Measurements from ENCODE around the gene KPNB1. TPM values are rescaled to one million over a fixed set of nuclear protein-coding genes. Genes with fewer than 3 reads are reported as not detected.

KPNB1 gene
- total RNA-seq, 1 donor from 2014 or later, result 298 TPM

DNA sequence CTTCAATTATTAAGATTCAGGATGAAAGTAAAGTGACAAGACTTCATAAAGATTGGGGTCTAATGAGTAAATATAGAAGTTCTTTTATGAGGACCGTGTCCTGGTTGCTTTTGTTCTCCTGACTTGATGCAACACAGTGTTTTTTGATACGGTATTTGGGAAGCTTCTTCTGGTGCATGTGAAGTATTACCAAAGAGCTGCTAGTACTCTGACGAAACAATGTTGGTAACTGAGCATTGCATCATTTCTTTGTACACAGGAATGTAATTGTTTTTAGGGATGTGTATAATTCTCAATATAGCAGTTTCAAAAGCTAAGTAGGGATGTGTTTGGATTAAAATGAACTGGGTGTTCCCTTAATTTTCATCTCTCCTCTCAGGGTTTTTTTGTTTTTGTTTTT lies 15.9 kb downstream of the KPNB1 start:
- peak overlapping the region; percentile 18 for H3K27ac Mint-ChIP-seq (ENCODE audit: unreplicated experiment)
- peaks cover 38% of the 10 kb centered on the region for H3K36me3 Mint-ChIP-seq (ENCODE audit: low read depth)
- TF ChIP-seq, protein P1, sequence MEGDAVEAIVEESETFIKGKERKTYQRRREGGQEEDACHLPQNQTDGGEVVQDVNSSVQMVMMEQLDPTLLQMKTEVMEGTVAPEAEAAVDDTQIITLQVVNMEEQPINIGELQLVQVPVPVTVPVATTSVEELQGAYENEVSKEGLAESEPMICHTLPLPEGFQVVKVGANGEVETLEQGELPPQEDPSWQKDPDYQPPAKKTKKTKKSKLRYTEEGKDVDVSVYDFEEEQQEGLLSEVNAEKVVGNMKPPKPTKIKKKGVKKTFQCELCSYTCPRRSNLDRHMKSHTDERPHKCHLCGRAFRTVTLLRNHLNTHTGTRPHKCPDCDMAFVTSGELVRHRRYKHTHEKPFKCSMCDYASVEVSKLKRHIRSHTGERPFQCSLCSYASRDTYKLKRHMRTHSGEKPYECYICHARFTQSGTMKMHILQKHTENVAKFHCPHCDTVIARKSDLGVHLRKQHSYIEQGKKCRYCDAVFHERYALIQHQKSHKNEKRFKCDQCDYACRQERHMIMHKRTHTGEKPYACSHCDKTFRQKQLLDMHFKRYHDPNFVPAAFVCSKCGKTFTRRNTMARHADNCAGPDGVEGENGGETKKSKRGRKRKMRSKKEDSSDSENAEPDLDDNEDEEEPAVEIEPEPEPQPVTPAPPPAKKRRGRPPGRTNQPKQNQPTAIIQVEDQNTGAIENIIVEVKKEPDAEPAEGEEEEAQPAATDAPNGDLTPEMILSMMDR (IDR thresholded peaks at IDR 0.05), result no peak
- H3K4me3 Mint-ChIP-seq (ENCODE audit: unreplicated experiment), result no peak overlapping the region
- no peak for DNase-seq (ENCODE audit: low spot score)
- no peaks in the 10 kb centered on the region for H3K4me1 Mint-ChIP-seq (ENCODE audit: low read depth)
- no peaks in the 10 kb centered on the region for H3K27me3 Mint-ChIP-seq (ENCODE audit: low read depth)
- H3K9me3 Mint-ChIP-seq (ENCODE audit: low read depth), result no peaks in the 10 kb centered on the region

GRCh38 chr17:47669081-47669480 lies 19.4 kb downstream of the KPNB1 start:
- no peaks in the 10 kb centered on the region for H3K9me3 Mint-ChIP-seq (ENCODE audit: low read depth)
- TF ChIP-seq, protein P1 (IDR thresholded peaks at IDR 0.05), result no peak
- DNase-seq (ENCODE audit: low spot score), result no peak
- H3K4me1 Mint-ChIP-seq (ENCODE audit: low read depth), result no peaks in the 10 kb centered on the region
- H3K27me3 Mint-ChIP-seq (ENCODE audit: low read depth), result no peaks in the 10 kb centered on the region
- peaks cover 55% of the 10 kb centered on the region for H3K36me3 Mint-ChIP-seq (ENCODE audit: low read depth)
- no peak overlapping the region for H3K4me3 Mint-ChIP-seq (ENCODE audit: unreplicated experiment)
- H3K27ac Mint-ChIP-seq (ENCODE audit: unreplicated experiment), result no peak overlapping the region

DNA sequence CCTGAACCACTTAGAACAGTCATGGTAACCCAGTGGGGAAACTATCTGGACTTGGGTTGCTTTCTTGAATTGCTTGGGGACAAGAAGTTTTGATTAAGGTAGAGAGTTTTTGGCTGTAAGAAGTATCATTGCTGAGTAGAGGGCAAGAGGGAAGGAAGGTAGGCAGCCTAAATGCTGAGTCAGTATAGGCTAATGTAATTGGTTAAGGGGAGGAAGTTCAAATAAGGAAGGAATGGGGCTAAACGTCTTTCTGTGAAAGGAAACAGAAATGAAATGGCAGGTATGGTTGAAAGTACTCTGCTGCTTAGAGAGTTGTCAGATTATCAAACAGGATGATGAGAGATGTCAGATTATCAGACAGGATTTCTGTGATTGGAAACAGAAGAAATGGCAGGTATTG lies 20.3 kb downstream of the KPNB1 start:
- H3K9me3 Mint-ChIP-seq (ENCODE audit: low read depth), result no peaks in the 10 kb centered on the region
- TF ChIP-seq, protein P1 (IDR thresholded peaks at IDR 0.05), result no peak
- H3K27me3 Mint-ChIP-seq (ENCODE audit: low read depth), result no peaks in the 10 kb centered on the region
- peak overlapping the region; percentile 36 for H3K27ac Mint-ChIP-seq (ENCODE audit: unreplicated experiment)
- peaks cover 61% of the 10 kb centered on the region for H3K36me3 Mint-ChIP-seq (ENCODE audit: low read depth)
- H3K4me1 Mint-ChIP-seq (ENCODE audit: low read depth), result no peaks in the 10 kb centered on the region
- no peak overlapping the region for H3K4me3 Mint-ChIP-seq (ENCODE audit: unreplicated experiment)
- DNase-seq (ENCODE audit: low spot score), result no peak

DNA sequence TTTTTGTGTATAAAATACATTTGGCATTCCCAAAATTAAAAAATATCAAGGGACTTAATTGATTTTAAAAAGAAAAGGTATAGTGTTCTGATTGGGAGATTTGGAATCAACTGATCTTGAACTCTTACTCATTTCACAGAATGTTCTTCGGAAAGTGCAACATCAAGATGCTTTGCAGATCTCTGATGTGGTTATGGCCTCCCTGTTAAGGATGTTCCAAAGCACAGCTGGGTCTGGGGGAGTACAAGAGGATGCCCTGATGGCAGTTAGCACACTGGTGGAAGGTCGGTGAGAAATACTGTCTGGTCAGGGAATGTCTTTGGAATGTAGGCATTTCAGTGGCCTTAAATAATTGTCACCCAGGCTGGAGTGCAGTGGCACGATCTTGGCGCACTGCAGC lies 24.8 kb downstream of the KPNB1 start:
- no peak overlapping the region for H3K27ac Mint-ChIP-seq (ENCODE audit: unreplicated experiment)
- TF ChIP-seq, protein P1 (IDR thresholded peaks at IDR 0.05), result no peak
- H3K36me3 Mint-ChIP-seq (ENCODE audit: low read depth), result peaks cover 62% of the 10 kb centered on the region
- no peaks in the 10 kb centered on the region for H3K9me3 Mint-ChIP-seq (ENCODE audit: low read depth)
- no peak overlapping the region for H3K4me3 Mint-ChIP-seq (ENCODE audit: unreplicated experiment)
- no peak for DNase-seq (ENCODE audit: low spot score)
- H3K27me3 Mint-ChIP-seq (ENCODE audit: low read depth), result no peaks in the 10 kb centered on the region
- H3K4me1 Mint-ChIP-seq (ENCODE audit: low read depth), result no peaks in the 10 kb centered on the region

GRCh38 chr17:47675380-47676198 lies 25.9 kb downstream of the KPNB1 start:
- TF ChIP-seq, protein P1 (IDR thresholded peaks at IDR 0.05), result no peak
- H3K27ac Mint-ChIP-seq (ENCODE audit: unreplicated experiment), result no peak overlapping the region
- H3K4me3 Mint-ChIP-seq (ENCODE audit: unreplicated experiment), result no peak overlapping the region
- peaks cover 61% of the 10 kb centered on the region for H3K36me3 Mint-ChIP-seq (ENCODE audit: low read depth)
- H3K27me3 Mint-ChIP-seq (ENCODE audit: low read depth), result no peaks in the 10 kb centered on the region
- no peaks in the 10 kb centered on the region for H3K4me1 Mint-ChIP-seq (ENCODE audit: low read depth)
- no peaks in the 10 kb centered on the region for H3K9me3 Mint-ChIP-seq (ENCODE audit: low read depth)
- no peak for DNase-seq (ENCODE audit: low spot score)
